Keratinocyte (primary cell): ENCODE measurements around the gene KEL. TPM values are rescaled to one million over a fixed set of nuclear protein-coding genes. Genes with fewer than 3 reads are reported as not detected.

Experiments used
- DNase-seq: peaks from one replicate; pipeline ENCODE4 v3.0.0-alpha.2; 2011; ENCODE audit warnings: low read depth, missing footprints, low spot score
- FAIRE-seq: peaks from 2 replicates; lab custom pipeline; 2011; peaks lifted over from hg19 to GRCh38; lab: Jason Lieb, UNC
- H2AFZ ChIP-seq: 2 replicates; pipeline ENCODE4 v1.6.0; 2012; ENCODE audit warnings: low read length, control low read depth, inconsistent platforms; ENCODE audit not compliant: control insufficient read depth
- H3K27ac ChIP-seq: 2 replicates; pipeline ENCODE4 v1.5.1; 2011; ENCODE audit warnings: low read length; ENCODE audit not compliant: control insufficient read depth, insufficient read depth
- H3K27me3 ChIP-seq: 3 replicates; pipeline ENCODE4 v1.6.0; 2011; ENCODE audit warnings: low read length; ENCODE audit not compliant: control insufficient read depth, insufficient read depth; ENCODE audit errors: extremely low read depth
- H3K36me3 ChIP-seq, 2 experiments: 2 replicates in 1 of 2; 3 replicates in 1 of 2; pipeline ENCODE4 v1.5.1; 2011; ENCODE audit warnings: low read length in 2 of 2, mild to moderate bottlenecking in 1 of 2; ENCODE audit not compliant: control insufficient read depth in 2 of 2, insufficient read depth in 2 of 2; ENCODE audit errors: extremely low read depth in 1 of 2
- H3K4me1 ChIP-seq: 3 replicates; pipeline ENCODE4 v1.5.1; 2011; ENCODE audit warnings: low read length; ENCODE audit not compliant: control insufficient read depth, insufficient read depth; ENCODE audit errors: extremely low read depth
- H3K4me2 ChIP-seq: 3 replicates; pipeline ENCODE4 v1.6.0; 2011; ENCODE audit warnings: low read depth, low read length; ENCODE audit not compliant: control insufficient read depth, insufficient read depth; ENCODE audit errors: extremely low read depth
- H3K4me3 ChIP-seq, 3 experiments: fragments of 200-600 bp in 1 of 3; sonication (generic) in 1 of 3; 2 replicates in 2 of 3; 3 replicates in 1 of 3; pipeline ENCODE4 v1.5.1; 2011 to 2016; ENCODE audit warnings: low read length in 3 of 3, mild to moderate bottlenecking in 3 of 3, control low read depth in 2 of 3, inconsistent platforms in 1 of 3, low read depth in 1 of 3, mixed read lengths in 1 of 3, mixed run types in 1 of 3, moderate library complexity in 1 of 3; ENCODE audit not compliant: control insufficient read depth in 2 of 3, insufficient read depth in 2 of 3; ENCODE audit errors: extremely low read depth in 1 of 3
- H3K79me2 ChIP-seq: 2 replicates; pipeline ENCODE4 v1.6.0; 2012; ENCODE audit warnings: low read length; ENCODE audit not compliant: control insufficient read depth, insufficient read depth
- H3K9ac ChIP-seq: 3 replicates; pipeline ENCODE4 v1.6.0; 2011; ENCODE audit warnings: low read length; ENCODE audit not compliant: control insufficient read depth, insufficient read depth; ENCODE audit errors: extremely low read depth
- H3K9me1 ChIP-seq: 3 replicates; pipeline ENCODE4 v1.6.0; 2011; ENCODE audit warnings: low read length; ENCODE audit not compliant: control insufficient read depth, insufficient read depth; ENCODE audit errors: extremely low read depth
- H3K9me3 ChIP-seq: 2 replicates; pipeline ENCODE4 v1.5.1; 2012; ENCODE audit warnings: low read depth, low read length; ENCODE audit not compliant: control insufficient read depth
- H4K20me1 ChIP-seq: 3 replicates; pipeline ENCODE4 v1.6.0; 2011; ENCODE audit warnings: low read length; ENCODE audit not compliant: control insufficient read depth, insufficient read depth; ENCODE audit errors: extremely low read depth
- EZH2 ChIP-seq: IDR thresholded peaks from one replicate; pipeline ENCODE4 v1.6.1; 2012; ENCODE audit warnings: inconsistent platforms, mild to moderate bottlenecking, low read length, moderate library complexity
- dilution Hi-C: fragments of 300-500 bp; cut with MboI; formaldehyde crosslinking; loops from one replicate; pipeline ENCODE4 v1.7.0; 2020; ENCODE audit warnings: low sequenced_read_pairs; ENCODE audit not compliant: extremely low pct_ligation_motif_present
- polyA plus RNA-seq, 5 experiments: library from polyadenylated mRNA; depleted of rRNA in 3 of 5; stranded (reverse) in 3 of 5; stranded (forward) in 1 of 5; unstranded in 1 of 5; fragments of >200 nt; gene quantifications; 1 replicate in 1 of 5; 2 replicates in 3 of 5; 3 replicates in 1 of 5; pipeline versions ENCODE4 v1.2.1 to v1.2.3, GENCODE V29; 2011 to 2012; ENCODE audit warnings: missing spikeins in 2 of 5, low read depth in 1 of 5, low replicate concordance in 1 of 5
- TF ChIP-seq, protein P1 (sequence below), 3 experiments: IDR thresholded peaks in 1 of 3; conservative IDR thresholded peaks in 1 of 3; optimal IDR thresholded peaks in 1 of 3; 2 replicates in 2 of 3; 3 replicates in 1 of 3; pipeline versions ENCODE3 to v1.5.1; 2011; ENCODE audit warnings: low read length in 3 of 3, mild to moderate bottlenecking in 3 of 3, moderate library complexity in 2 of 3, control low read depth in 1 of 3, inconsistent platforms in 1 of 3; ENCODE audit not compliant: insufficient read depth in 2 of 3; ENCODE audit errors: extremely low read depth in 1 of 3

KEL gene
- polyA plus RNA-seq, 1 donor (not counting 4 experiments of a cell fraction or from before 2014, with no cell fraction given), result 0.09 TPM

DNA sequence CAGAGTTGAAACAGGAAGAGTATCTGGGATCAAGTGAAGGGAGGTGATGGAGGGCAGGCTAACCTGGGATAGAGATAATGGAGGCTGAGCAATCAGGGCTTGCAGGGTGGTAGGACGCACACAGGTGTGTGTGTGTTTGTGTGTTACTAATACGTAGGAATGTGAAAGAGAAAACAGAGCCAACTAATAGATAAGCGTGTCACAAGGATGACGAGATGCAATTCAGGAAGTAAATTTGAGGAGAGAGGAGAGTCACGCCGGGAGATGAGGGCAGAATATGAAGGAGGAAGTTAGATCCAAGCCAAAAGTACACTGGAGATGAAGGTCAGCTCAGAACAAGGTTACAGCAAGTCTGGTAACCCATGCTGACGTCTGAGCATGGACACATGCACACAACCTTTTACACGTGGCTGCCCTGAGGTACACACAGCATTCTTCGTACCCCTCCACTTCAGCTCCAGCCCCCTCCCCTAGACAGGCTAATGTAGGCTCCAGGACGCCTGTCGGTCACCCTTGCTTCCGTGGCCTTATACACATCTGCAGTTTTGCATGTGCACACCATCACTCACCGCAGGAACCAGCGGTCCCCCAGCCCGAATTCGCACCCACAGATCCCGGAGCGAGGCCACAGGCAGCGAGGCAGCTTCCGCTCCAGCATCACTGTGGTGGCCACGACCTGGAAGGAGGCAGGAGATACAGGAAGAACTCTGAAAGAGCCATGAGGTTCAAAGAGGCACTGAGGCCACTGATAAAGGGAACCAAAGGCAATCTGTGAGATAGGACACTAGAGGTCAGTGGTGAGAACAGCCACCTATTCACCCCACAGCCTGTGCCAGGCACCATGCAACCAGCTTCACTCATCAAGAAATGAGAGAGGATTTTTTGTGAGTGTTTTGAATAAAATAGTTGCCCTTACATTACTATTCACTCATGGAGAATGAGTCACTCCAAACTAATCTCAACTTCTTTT lies 53.0 kb downstream of the KEL start:
- no peaks in the 10 kb centered on the region for H3K9me1 ChIP-seq
- no peak overlapping the region for H3K4me3 ChIP-seq
- H4K20me1 ChIP-seq, result no peaks in the 10 kb centered on the region
- H3K27ac ChIP-seq, result no peak overlapping the region
- no peaks in the 10 kb centered on the region for H3K4me1 ChIP-seq
- no peak overlapping the region for H3K9ac ChIP-seq
- H2AFZ ChIP-seq, result no peak overlapping the region
- no peaks in the 10 kb centered on the region for H3K36me3 ChIP-seq
- no peaks in the 10 kb centered on the region for H3K9me3 ChIP-seq
- dilution Hi-C loops, result no loop called here
- TF ChIP-seq, protein P1, sequence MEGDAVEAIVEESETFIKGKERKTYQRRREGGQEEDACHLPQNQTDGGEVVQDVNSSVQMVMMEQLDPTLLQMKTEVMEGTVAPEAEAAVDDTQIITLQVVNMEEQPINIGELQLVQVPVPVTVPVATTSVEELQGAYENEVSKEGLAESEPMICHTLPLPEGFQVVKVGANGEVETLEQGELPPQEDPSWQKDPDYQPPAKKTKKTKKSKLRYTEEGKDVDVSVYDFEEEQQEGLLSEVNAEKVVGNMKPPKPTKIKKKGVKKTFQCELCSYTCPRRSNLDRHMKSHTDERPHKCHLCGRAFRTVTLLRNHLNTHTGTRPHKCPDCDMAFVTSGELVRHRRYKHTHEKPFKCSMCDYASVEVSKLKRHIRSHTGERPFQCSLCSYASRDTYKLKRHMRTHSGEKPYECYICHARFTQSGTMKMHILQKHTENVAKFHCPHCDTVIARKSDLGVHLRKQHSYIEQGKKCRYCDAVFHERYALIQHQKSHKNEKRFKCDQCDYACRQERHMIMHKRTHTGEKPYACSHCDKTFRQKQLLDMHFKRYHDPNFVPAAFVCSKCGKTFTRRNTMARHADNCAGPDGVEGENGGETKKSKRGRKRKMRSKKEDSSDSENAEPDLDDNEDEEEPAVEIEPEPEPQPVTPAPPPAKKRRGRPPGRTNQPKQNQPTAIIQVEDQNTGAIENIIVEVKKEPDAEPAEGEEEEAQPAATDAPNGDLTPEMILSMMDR (optimal IDR thresholded peaks at IDR 0.05 in 1 of 3, IDR thresholded peaks at IDR 0.05 in 1 of 3, conservative IDR thresholded peaks at IDR 0.05 in 1 of 3; ENCODE audit: extremely low read depth in 1 of 3, insufficient read depth in 2 of 3, low read length in 3 of 3), result peak; percentile 30 to 63 (median 54)
- no peak for TF ChIP-seq EZH2
- no peaks in the 10 kb centered on the region for H3K79me2 ChIP-seq
- no peaks in the 10 kb centered on the region for H3K27me3 ChIP-seq
- DNase-seq (no peak), FAIRE-seq (no peak)
- no peak overlapping the region for H3K4me2 ChIP-seq

DNA sequence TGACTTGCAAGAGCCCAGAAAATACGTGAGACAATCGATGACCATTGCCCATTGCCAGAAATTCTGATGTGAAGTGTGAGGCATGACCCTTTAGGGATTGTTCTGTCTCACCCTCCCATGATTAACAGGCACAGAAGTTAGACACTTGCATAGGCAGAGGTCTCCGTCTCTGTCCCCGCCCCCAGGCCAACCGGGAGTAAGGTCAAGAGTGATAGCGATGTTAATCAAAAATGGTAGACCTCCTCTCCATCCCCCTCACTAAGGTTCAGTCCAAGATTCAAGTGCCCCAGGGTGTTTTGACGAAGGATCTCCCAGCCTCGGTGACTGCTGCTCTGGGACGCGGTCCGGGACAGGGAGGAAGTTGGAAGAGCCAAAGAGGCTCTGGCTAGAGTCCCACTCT lies 53.9 kb downstream of the KEL start:
- Histone ChIP-seq H3K4me2 (no peak overlapping the region), H2AFZ (no peak overlapping the region), H3K4me1 (no peaks in the 10 kb centered on the region), H4K20me1 (no peaks in the 10 kb centered on the region), H3K9ac (no peak overlapping the region), H3K27me3 (no peaks in the 10 kb centered on the region), H3K79me2 (no peaks in the 10 kb centered on the region), H3K27ac (no peak overlapping the region), H3K36me3 (no peaks in the 10 kb centered on the region), H3K4me3 (no peak overlapping the region), H3K9me1 (no peaks in the 10 kb centered on the region), H3K9me3 (no peaks in the 10 kb centered on the region)
- DNase-seq (no peak), FAIRE-seq (no peak)
- TF ChIP-seq, protein P1 (optimal IDR thresholded peaks at IDR 0.05 in 1 of 3, IDR thresholded peaks at IDR 0.05 in 1 of 3, conservative IDR thresholded peaks at IDR 0.05 in 1 of 3; ENCODE audit: extremely low read depth in 1 of 3, insufficient read depth in 2 of 3, low read length in 3 of 3), result no peak
- TF ChIP-seq EZH2, result no peak
- dilution Hi-C loops, result no loop called here
